ENCODE measurements around the gene HBB. TPM values are rescaled to one million over a fixed set of nuclear protein-coding genes. Genes with fewer than 3 reads are reported as not detected.

Gene HBB
- total RNA-seq, 2 donors from 2014 or later: 10.2 to 257 TPM

DNA sequence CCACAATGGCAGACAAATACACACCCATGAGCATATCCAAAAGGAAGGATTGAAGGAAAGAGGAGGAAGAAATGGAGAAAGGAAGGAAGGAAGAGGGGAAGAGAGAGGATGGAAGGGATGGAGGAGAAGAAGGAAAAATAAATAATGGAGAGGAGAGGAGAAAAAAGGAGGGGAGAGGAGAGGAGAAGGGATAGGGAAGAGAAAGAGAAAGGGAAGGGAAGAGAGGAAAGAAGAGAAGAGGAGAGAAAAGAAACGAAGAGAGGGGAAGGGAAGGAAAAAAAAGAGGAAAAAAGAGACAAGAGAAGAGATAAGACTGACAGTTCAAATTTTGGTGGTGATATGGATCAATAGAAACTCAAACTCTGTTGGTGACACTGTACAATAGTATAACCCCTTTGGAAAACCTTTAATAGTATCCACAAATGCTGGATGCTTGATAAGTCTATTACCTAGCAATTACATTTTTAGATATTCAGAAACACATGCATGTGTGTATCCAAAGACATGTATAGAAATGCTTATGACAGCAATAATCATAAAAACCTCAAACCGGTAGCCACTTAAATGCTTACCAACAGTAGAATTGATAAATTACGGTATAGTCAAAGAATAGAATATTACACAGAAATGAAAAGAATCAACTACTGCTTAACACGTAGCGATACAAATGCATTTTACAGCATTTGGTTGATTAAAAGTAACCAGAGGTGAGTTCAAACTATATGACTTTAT is 8.7 kb upstream of the HBB start:
- Histone ChIP-seq H3K36me3 (no peaks in the 10 kb centered on the region), H3K4me3 (no peak overlapping the region), H3K9me3 (no peaks in the 10 kb centered on the region), H3K27me3 (replicated peaks; ENCODE audit: insufficient read depth) (no peaks in the 10 kb centered on the region), H3K4me1 (ENCODE audit: control insufficient read depth in 1 of 2, low read depth in 2 of 2) (no peaks in the 10 kb centered on the region), H3K27ac (no peak overlapping the region)
- TF ChIP-seq, protein P1, sequence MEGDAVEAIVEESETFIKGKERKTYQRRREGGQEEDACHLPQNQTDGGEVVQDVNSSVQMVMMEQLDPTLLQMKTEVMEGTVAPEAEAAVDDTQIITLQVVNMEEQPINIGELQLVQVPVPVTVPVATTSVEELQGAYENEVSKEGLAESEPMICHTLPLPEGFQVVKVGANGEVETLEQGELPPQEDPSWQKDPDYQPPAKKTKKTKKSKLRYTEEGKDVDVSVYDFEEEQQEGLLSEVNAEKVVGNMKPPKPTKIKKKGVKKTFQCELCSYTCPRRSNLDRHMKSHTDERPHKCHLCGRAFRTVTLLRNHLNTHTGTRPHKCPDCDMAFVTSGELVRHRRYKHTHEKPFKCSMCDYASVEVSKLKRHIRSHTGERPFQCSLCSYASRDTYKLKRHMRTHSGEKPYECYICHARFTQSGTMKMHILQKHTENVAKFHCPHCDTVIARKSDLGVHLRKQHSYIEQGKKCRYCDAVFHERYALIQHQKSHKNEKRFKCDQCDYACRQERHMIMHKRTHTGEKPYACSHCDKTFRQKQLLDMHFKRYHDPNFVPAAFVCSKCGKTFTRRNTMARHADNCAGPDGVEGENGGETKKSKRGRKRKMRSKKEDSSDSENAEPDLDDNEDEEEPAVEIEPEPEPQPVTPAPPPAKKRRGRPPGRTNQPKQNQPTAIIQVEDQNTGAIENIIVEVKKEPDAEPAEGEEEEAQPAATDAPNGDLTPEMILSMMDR (IDR thresholded peaks at IDR 0.05): no peak
- ATAC-seq (ENCODE audit: insufficient number of reproducible peaks, low FRiP score, low read depth) (no peak), DNase-seq (ENCODE audit: low spot score) (no peak)

DNA sequence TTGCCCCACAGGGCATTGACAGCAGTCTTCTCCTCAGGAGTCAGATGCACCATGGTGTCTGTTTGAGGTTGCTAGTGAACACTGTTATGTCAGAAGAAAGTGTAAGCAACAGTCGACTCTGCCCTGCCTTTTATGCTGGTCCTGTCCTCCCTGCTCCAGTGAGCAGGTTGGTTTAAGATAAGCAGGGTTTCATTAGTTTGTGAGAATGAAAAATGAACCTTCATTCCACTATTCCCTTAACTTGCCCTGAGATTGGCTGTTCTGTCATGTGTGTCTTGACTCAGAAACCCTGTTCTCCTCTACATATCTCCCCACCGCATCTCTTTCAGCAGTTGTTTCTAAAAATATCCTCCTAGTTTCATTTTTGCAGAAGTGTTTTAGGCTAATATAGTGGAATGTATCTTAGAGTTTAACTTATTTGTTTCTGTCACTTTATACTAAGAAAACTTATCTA is 7.5 kb upstream of the HBB start, which contains the start of gene HBD:
TSS of gene HBD (minus strand) at position 103 of the 454 bp plus-strand sequence. CDS start at position 53, 50 bp downstream.
- Histone ChIP-seq H3K4me3 (no peak within 1 kb of the TSS), H3K36me3 (no peaks in the 10 kb centered on the region), H3K27me3 (replicated peaks; ENCODE audit: insufficient read depth) (no peaks in the 10 kb centered on the region), H3K27ac (no peak within 1 kb of the TSS), H3K4me1 (ENCODE audit: control insufficient read depth in 1 of 2, low read depth in 2 of 2) (no peaks in the 10 kb centered on the region), H3K9me3 (no peaks in the 10 kb centered on the region)
- TF ChIP-seq, protein P1 (IDR thresholded peaks at IDR 0.05): no peak
- DNase-seq (ENCODE audit: low spot score) (no peak), ATAC-seq (ENCODE audit: insufficient number of reproducible peaks, low FRiP score, low read depth) (no peak)

DNA sequence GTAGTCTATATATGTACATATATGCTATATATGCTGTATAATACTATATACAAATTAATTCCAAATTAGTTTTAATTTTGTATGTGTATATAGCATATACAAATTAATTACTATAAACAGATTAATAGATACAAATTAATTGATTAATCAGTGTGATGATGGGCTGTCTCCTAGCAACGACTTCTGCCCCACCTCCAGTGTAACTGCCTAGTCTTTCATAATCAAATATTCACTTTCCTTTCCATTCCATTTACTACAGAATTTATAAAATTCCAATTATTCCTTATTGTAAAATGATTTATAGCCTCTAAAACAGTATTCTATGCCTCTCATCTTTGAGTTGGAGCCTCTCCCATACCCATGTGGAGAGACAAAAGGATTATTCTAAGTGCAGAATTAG is 6.4 kb upstream of the HBB start:
- TF ChIP-seq, protein P1 (IDR thresholded peaks at IDR 0.05): no peak
- Histone ChIP-seq H3K27me3 (replicated peaks; ENCODE audit: insufficient read depth) (no peaks in the 10 kb centered on the region), H3K9me3 (no peaks in the 10 kb centered on the region), H3K27ac (no peak overlapping the region), H3K36me3 (no peaks in the 10 kb centered on the region), H3K4me3 (no peak overlapping the region), H3K4me1 (ENCODE audit: control insufficient read depth in 1 of 2, low read depth in 2 of 2) (no peaks in the 10 kb centered on the region)
- DNase-seq (ENCODE audit: low spot score) (no peak), ATAC-seq (ENCODE audit: insufficient number of reproducible peaks, low FRiP score, low read depth) (no peak)

DNA sequence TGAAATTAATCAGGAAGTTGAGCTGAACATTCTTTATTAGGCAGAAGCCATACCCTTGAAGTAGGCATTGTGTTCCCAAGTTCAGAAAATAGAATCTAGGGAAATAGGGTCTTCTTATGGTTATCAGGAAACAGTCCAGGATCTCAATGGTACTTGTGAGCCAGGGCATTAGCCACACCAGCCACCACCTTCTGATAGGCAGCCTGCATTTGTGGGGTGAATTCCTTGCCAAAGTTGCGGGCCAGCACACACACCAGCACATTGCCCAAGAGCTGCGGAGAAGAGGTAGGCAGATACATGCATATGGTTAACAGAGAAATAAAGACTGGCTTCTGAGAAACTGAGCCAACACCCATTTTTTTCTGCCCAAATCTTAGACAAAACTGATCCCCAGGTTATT is 6.0 kb upstream of the HBB start:
- H3K4me3 ChIP-seq: no peak overlapping the region
- H3K36me3 ChIP-seq: no peaks in the 10 kb centered on the region
- H3K4me1 ChIP-seq (ENCODE audit: control insufficient read depth in 1 of 2, low read depth in 2 of 2): no peaks in the 10 kb centered on the region
- H3K27ac ChIP-seq: no peak overlapping the region
- ATAC-seq (ENCODE audit: insufficient number of reproducible peaks, low FRiP score, low read depth): no peak
- TF ChIP-seq, protein P1 (IDR thresholded peaks at IDR 0.05): no peak
- H3K27me3 ChIP-seq (replicated peaks; ENCODE audit: insufficient read depth): no peaks in the 10 kb centered on the region
- no peaks in the 10 kb centered on the region for H3K9me3 ChIP-seq
- DNase-seq (ENCODE audit: low spot score): no peak

DNA sequence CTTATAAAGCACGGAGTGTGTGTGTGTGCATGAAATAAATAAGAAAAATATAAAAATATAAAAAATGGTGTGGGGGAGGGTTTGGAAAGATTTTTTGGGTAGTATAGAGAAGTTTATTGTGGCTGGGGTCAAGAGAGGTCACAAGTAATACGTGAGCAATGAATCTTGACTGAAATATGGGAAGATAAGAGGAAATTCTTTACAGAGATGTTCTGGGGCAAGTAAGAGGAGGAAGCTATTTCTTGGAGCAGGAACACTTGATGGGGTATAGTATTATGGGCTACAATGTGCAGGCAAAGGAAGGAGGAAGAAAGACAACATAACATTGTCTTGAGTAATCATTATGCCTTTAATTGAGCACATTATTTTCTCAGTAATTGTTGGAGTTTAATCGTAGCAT is 5.3 kb upstream of the HBB start:
- no peak for DNase-seq (ENCODE audit: low spot score)
- H3K4me1 ChIP-seq (ENCODE audit: control insufficient read depth in 1 of 2, low read depth in 2 of 2): no peaks in the 10 kb centered on the region
- no peak overlapping the region for H3K4me3 ChIP-seq
- no peaks in the 10 kb centered on the region for H3K36me3 ChIP-seq
- H3K27me3 ChIP-seq (replicated peaks; ENCODE audit: insufficient read depth): no peaks in the 10 kb centered on the region
- H3K27ac ChIP-seq: no peak overlapping the region
- ATAC-seq (ENCODE audit: insufficient number of reproducible peaks, low FRiP score, low read depth): no peak
- no peaks in the 10 kb centered on the region for H3K9me3 ChIP-seq
- TF ChIP-seq, protein P1 (IDR thresholded peaks at IDR 0.05): no peak

Measured in thoracic aorta (tissue), 2 donors.